IPS-18c (cell line): ENCODE measurements around the gene INO80B.
"Not testable (repeated sequence)": the region's sequence is repeated elsewhere in the genome, so short reads cannot be mapped to it uniquely, and the experiment has no call there.

ENCODE experiments used
- H3K4me3 ChIP-seq: 2 replicates; pipeline ENCODE4 v1.7.0; 2013; ENCODE audit warnings: low read depth, mild to moderate bottlenecking, low read length, moderate library complexity; ENCODE audit not compliant: insufficient read depth
- H3K9me3 ChIP-seq: one replicate; pipeline ENCODE4 v1.6.1; 2013; ENCODE audit warnings: mild to moderate bottlenecking, low read length, moderate library complexity; ENCODE audit not compliant: control insufficient read depth, insufficient read depth

The INO80B gene

GRCh38 chr2:74440378-74441169 is 14.3 kb upstream of the INO80B start:
- peak overlapping the region; percentile 92 for H3K4me3 ChIP-seq
- no peaks in the 10 kb centered on the region for H3K9me3 ChIP-seq

DNA sequence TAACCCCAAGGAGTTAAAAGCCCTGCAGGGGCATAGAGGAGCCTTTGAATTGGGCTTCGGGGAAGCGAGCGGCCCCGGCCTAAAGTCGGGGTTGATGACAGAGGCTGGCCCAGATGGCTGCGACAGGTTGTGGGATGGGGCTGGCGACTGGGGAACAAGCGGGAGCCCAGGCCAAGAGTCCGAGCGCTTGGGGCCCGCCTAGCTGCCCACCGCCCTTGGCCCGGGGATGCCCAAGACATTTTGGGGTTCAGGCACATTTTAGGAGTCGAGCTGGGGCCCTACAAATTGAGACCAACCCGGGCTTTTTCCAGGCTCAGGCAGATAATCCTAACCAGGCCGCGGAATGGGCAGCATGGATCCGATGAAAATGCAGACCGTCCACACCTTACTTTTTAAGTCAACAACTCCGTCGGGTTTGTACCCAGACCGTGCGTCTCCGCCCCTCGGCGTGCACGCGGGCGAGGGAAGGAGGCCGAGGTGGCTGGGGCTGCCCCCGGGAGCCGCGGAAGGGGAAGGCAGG is 13.7 kb upstream of the INO80B start:
- peak overlapping the region; percentile 92 for H3K4me3 ChIP-seq

DNA sequence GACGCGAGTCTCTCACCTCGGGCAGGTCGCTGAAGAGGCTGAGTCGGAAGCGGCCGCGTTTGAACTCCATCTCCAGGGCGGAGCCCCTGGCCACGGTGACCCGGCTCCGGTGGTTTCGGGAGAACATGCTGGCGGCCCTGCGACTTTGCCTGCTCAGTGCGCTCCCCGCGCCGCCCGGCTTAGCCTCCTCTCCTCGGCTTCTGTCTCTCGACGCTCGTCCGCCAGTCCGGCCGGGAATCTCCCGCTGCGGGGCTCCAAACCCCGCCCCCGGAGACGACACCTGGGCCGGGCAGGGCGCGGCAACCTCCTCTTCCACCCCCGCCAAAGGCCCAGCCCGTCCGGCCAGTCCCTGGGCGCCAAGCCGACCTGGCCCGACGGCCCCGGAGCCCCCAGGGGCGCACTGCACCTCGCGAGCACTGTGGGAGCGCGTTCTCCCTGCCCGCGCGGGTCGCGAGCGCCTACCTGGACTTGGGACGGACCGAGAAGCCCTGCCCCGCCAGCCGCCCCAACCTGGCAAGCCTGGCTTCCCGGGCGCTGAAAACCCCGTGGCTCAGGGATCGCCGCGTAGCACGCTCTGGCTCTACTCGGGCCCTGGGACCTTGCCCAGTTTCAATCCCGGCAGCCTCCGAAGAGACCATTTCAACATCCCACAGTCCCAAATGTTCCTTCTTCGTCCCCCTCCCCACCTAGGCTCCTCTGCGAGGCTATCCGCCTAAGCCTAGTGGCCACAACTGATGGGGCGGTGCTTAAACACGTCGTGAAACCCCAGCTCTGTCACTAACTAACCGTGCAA is 13.0 kb upstream of the INO80B start, which contains the start of gene RTKN:
Gene RTKN, minus strand, starts transcription at position 248 of the 793 bp plus-strand sequence. Its CDS starts 121 bp downstream, at position 127.
- Histone ChIP-seq H3K4me3 (peak within 1 kb of the TSS; percentile 92), H3K9me3 (no peaks in the 10 kb centered on the region)

More for the DNA sequence above, 13.7 kb upstream of the INO80B start:
- H3K9me3 ChIP-seq, result no peaks in the 10 kb centered on the region

DNA sequence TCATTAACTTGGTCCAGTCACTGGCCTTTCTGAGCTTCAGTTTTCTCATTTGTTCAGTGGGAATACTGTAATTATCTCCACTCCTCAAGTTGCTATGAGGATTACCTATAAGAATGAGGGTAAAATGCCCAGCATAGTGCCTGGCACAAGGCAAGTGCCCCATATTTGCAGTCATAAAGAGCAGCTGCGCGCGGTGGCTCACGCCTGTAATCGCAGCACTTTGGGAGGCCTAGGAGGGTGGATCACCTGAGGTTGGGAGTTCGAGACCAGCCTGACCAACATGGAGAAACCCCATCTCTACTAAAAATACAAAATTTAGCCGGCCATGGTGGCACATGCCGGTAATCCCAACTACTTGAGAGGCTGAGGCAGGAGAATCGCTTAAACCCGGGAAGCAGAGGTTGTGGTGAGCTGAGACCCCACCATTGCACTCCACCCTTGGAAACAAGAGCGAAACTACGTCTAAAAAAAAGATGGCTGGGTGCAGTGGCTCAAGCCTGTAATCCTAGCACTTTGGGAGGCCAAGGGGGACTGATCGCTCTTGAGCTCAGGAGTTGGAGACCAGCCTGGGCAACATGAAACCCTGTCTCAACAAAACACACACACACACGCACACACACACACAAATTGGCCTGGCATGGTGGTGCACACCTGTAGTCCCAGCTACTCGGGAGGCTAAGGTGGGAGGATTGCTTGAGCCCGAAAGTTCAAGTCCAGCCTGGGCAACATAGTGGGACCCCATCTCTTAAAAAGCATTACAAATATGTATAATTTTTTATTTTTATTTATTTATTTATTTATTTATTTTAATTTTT is 12.2 kb upstream of the INO80B start:
- H3K4me3 ChIP-seq, result peak overlapping the region; percentile 92
- not testable (repeated sequence) for H3K9me3 ChIP-seq

- H3K4me3 ChIP-seq, result no peak overlapping the region
These were observed 10.2 kb upstream of the INO80B start for GRCh38 chr2:74444498-74445318.

DNA sequence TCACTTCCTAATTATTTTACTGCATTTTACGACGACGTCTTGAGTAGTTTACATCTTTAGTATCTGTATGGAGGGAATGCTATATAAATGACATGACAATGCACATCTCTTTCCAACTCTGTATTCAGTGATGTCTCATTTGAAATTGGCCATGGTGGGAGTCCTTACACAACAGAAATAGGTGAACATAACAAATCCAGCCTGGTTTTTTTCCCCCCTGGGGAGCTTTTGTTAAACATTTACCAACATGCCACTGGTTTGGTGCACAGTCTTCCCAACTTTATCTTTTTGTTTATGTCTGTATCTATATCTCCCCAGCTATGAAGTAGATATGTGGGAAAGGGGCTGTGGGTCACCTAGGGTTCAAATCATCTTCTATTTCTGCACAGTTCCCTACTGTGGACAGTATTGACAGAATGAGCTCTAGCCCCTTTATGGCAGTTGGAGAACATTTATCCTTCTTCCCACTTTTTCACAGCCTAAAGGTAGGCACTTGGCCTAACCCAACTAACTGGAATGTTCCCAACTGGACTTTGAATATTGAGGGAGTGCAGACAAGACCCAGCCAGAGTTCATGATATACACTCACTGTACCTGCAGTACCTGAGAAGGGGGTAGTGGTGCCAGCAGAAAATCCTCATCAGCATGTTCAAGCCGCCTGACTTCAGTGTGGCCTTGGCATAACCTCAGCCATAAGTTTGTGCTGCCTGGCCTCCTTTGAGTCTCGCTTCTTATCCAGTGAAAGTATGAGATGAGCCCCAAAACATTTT is 7.5 kb upstream of the INO80B start:
- no peak overlapping the region for H3K4me3 ChIP-seq

More at GRCh38 chr2:74444498-74445318, 10.2 kb upstream of the INO80B start:
- H3K9me3 ChIP-seq, result no peaks in the 10 kb centered on the region

GRCh38 chr2:74448771-74449170 is 6.1 kb upstream of the INO80B start:
- H3K4me3 ChIP-seq, result no peak overlapping the region
- H3K9me3 ChIP-seq, result no peaks in the 10 kb centered on the region

More for the DNA sequence above, 7.5 kb upstream of the INO80B start:
- no peaks in the 10 kb centered on the region for H3K9me3 ChIP-seq

DNA sequence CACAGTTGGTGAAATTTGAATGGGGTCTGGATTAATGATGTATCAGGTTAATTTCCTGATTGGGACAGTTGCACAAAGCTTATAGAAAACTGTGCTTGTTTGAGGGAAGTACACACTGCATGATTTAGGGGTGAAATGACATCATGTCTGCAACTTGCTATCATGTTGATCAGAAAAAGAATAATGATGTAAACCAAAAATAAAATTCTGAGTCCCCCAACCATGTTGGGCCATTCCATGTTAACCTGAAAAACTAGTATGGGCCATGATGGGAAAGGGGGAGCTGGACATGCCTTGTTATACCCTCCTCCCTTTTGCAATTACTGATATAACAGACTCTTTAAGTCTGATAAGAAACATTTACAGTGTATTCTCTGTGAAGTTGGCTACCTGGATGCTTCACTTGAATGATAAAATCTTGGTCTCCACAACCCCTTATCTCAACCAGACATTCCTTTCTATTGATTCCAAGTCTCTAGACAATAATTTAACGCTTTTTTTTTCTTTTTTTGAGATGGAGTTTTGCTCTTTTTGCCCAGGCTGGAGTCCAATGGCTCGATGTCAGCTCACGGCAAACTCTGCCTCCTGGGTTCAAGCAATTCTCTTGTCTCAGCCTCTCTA is 4.2 kb upstream of the INO80B start:
- no peak overlapping the region for H3K4me3 ChIP-seq
- no peaks in the 10 kb centered on the region for H3K9me3 ChIP-seq

- Histone ChIP-seq H3K9me3 (no peaks in the 10 kb centered on the region), H3K4me3 (peak overlapping the region; percentile 96; the same call in 1 of the 2 replicates)
These were observed 2.3 kb downstream of the INO80B start for GRCh38 chr2:74457129-74457548.

- Histone ChIP-seq H3K9me3 (no peaks in the 10 kb centered on the region), H3K4me3 (peak overlapping the region; percentile 96)
These were observed 2.8 kb downstream of the INO80B start for GRCh38 chr2:74457549-74458131.

GRCh38 chr2:74458132-74458937 is 3.4 kb downstream of the INO80B start, which contains the start of gene WBP1:
TSS of gene WBP1 (plus strand) at chr2:74458438. CDS start at chr2:74458603, 165 bp downstream.
- no peaks in the 10 kb centered on the region for H3K9me3 ChIP-seq
- H3K4me3 ChIP-seq, result peak within 1 kb of the TSS; percentile 96

- H3K4me3 ChIP-seq, result peak overlapping the region; percentile 78
- no peaks in the 10 kb centered on the region for H3K9me3 ChIP-seq
These were observed 4.1 kb downstream of the INO80B start for GRCh38 chr2:74458938-74459363.

GRCh38 chr2:74459503-74460118 is 4.7 kb downstream of the INO80B start:
- peak overlapping the region; percentile 9; the same call in 1 of the 2 replicates for H3K4me3 ChIP-seq

GRCh38 chr2:74460187-74460586 is 5.3 kb downstream of the INO80B start:
- H3K9me3 ChIP-seq, H3K4me3 ChIP-seq: not testable (repeated sequence)

More at GRCh38 chr2:74459503-74460118, 4.7 kb downstream of the INO80B start:
- H3K9me3 ChIP-seq, result not testable (repeated sequence)
